ENCODE measurements around the gene ZNF362. TPM values are rescaled to one million over a fixed set of nuclear protein-coding genes. Genes with fewer than 3 reads are reported as not detected.
"Not testable (repeated sequence)": the region's sequence is repeated elsewhere in the genome, so short reads cannot be mapped to it uniquely, and the experiment has no call there.

ZNF362 gene
- total RNA-seq, 1 experiment from 2014 or later, result 11.1 TPM

- H3K4me1 ChIP-seq (ENCODE audit: control insufficient read depth in 1 of 2, insufficient read depth in 2 of 2, low read length in 2 of 2), result no peaks in the 10 kb centered on the region
- intact Hi-C loops (cut with micrococcal nuclease), result no loop called here
- no peak overlapping the region for H3K4me2 ChIP-seq (ENCODE audit: low read length)
- H2AFZ ChIP-seq (ENCODE audit: low read depth, low read length, poor library complexity, severe bottlenecking), result no peak overlapping the region
- no peaks in the 10 kb centered on the region for H3K27me3 ChIP-seq (ENCODE audit: insufficient read depth, low read length)
- no peaks in the 10 kb centered on the region for H3K36me3 ChIP-seq (ENCODE audit: control insufficient read depth in 1 of 2, insufficient read depth in 2 of 2, low read length in 2 of 2)
- no peak overlapping the region for H3K4me3 ChIP-seq (replicated peaks in 1 of 2; ENCODE audit: low read depth in 1 of 2, low read length in 2 of 2)
- no peaks in the 10 kb centered on the region for H3K9me2 ChIP-seq (ENCODE audit: insufficient read depth)
- ChIA-PET POLR2A (interaction anchor here (0.6 kb wide), 1 partner anchor 207 kb away, joined by 3 read pairs; no protein-coding TSS in a partner anchor), CTCF (no interaction called here), RAD21 (ENCODE audit: low non-redundant PET in 1 of 2, low total read pairs in 2 of 2, uncharacterized antibody in 2 of 2, unreplicated experiment in 2 of 2) (no interaction called here)
- TF ChIP-seq SP1 (IDR thresholded peaks at IDR 0.05; ENCODE audit: low read depth) (no peak), POLR2A (IDR thresholded peaks at IDR 0.05; ENCODE audit: borderline replicate concordance, extremely low read depth, insufficient read depth, insufficient read length) (no peak)
- H3K79me2 ChIP-seq (ENCODE audit: insufficient read depth, low read length), result no peaks in the 10 kb centered on the region
- H4K20me1 ChIP-seq (ENCODE audit: insufficient read depth), result no peaks in the 10 kb centered on the region
- ATAC-seq, result no peak
- H3K9ac ChIP-seq (ENCODE audit: low read length), result no peak overlapping the region
- BruUV-seq (replicated peaks), result no TSS peak
- no peak for DNase-seq (ENCODE audit: low read depth, low spot score)
- no peak overlapping the region for H3K27ac ChIP-seq (ENCODE audit: low read depth, low read length)
- no peaks in the 10 kb centered on the region for H3K9me3 ChIP-seq (ENCODE audit: control insufficient read depth in 1 of 2, insufficient read depth in 1 of 2, low read depth in 1 of 2, low read length in 2 of 2)
These were observed 51.2 kb downstream of the ZNF362 start for GRCh38 chr1:33307494-33307864.

GRCh38 chr1:33309351-33309750 lies 53.1 kb downstream of the ZNF362 start:
- intact Hi-C loops (cut with micrococcal nuclease); H2AFZ ChIP-seq (ENCODE audit: low read depth, low read length, poor library complexity, severe bottlenecking); H3K27ac ChIP-seq (ENCODE audit: low read depth, low read length); RAD21 ChIA-PET (ENCODE audit: low non-redundant PET in 1 of 2, low total read pairs in 2 of 2, uncharacterized antibody in 2 of 2, unreplicated experiment in 2 of 2); H3K4me2 ChIP-seq (ENCODE audit: low read length); H3K79me2 ChIP-seq (ENCODE audit: insufficient read depth, low read length); POLR2A ChIA-PET; BruUV-seq (replicated peaks); H3K9ac ChIP-seq (ENCODE audit: low read length); H4K20me1 ChIP-seq (ENCODE audit: insufficient read depth); H3K4me1 ChIP-seq (ENCODE audit: control insufficient read depth in 1 of 2, insufficient read depth in 2 of 2, low read length in 2 of 2); H3K27me3 ChIP-seq (ENCODE audit: insufficient read depth, low read length); ATAC-seq; H3K4me3 ChIP-seq (replicated peaks in 1 of 2; ENCODE audit: low read depth in 1 of 2, low read length in 2 of 2); H3K9me3 ChIP-seq (ENCODE audit: control insufficient read depth in 1 of 2, insufficient read depth in 1 of 2, low read depth in 1 of 2, low read length in 2 of 2); H3K9me2 ChIP-seq (ENCODE audit: insufficient read depth); DNase-seq (ENCODE audit: low read depth, low spot score); H3K36me3 ChIP-seq (ENCODE audit: control insufficient read depth in 1 of 2, insufficient read depth in 2 of 2, low read length in 2 of 2); CTCF ChIA-PET: not testable (repeated sequence)

- intact Hi-C loops (cut with micrococcal nuclease), result no loop called here
- Histone ChIP-seq H2AFZ (ENCODE audit: low read depth, low read length, poor library complexity, severe bottlenecking) (no peak overlapping the region), H3K36me3 (ENCODE audit: control insufficient read depth in 1 of 2, insufficient read depth in 2 of 2, low read length in 2 of 2) (no peaks in the 10 kb centered on the region), H3K9me3 (ENCODE audit: control insufficient read depth in 1 of 2, insufficient read depth in 1 of 2, low read depth in 1 of 2, low read length in 2 of 2) (no peaks in the 10 kb centered on the region), H4K20me1 (ENCODE audit: insufficient read depth) (no peaks in the 10 kb centered on the region), H3K4me3 (replicated peaks in 1 of 2; ENCODE audit: low read depth in 1 of 2, low read length in 2 of 2) (no peak overlapping the region), H3K9me2 (ENCODE audit: insufficient read depth) (no peaks in the 10 kb centered on the region), H3K4me2 (ENCODE audit: low read length) (no peak overlapping the region), H3K27ac (ENCODE audit: low read depth, low read length) (no peak overlapping the region), H3K4me1 (ENCODE audit: control insufficient read depth in 1 of 2, insufficient read depth in 2 of 2, low read length in 2 of 2) (no peaks in the 10 kb centered on the region), H3K9ac (ENCODE audit: low read length) (no peak overlapping the region), H3K79me2 (ENCODE audit: insufficient read depth, low read length) (no peaks in the 10 kb centered on the region), H3K27me3 (ENCODE audit: insufficient read depth, low read length) (no peaks in the 10 kb centered on the region)
- no TSS peak for BruUV-seq (replicated peaks)
- ChIA-PET POLR2A (no interaction called here), RAD21 (ENCODE audit: low non-redundant PET in 1 of 2, low total read pairs in 2 of 2, uncharacterized antibody in 2 of 2, unreplicated experiment in 2 of 2) (no interaction called here), CTCF (no interaction called here)
- no peak for ATAC-seq
- no peak for DNase-seq (ENCODE audit: low read depth, low spot score)
- no peak for TF ChIP-seq POLR2A (IDR thresholded peaks at IDR 0.05; ENCODE audit: borderline replicate concordance, extremely low read depth, insufficient read depth, insufficient read length)
- TF ChIP-seq EZH2 (IDR thresholded peaks at IDR 0.05), result no peak
- no peak for TF ChIP-seq SIN3A (IDR thresholded peaks at IDR 0.05; ENCODE audit: low read depth)
- TF ChIP-seq CEBPB (IDR thresholded peaks at IDR 0.05; ENCODE audit: low read depth), result no peak
- no peak for TF ChIP-seq CBX3 (IDR thresholded peaks at IDR 0.05; ENCODE audit: low read depth)
- TF ChIP-seq SP1 (IDR thresholded peaks at IDR 0.05; ENCODE audit: low read depth), result no peak
- TF ChIP-seq YY1 (IDR thresholded peaks at IDR 0.05; ENCODE audit: extremely low read depth, insufficient replicate concordance, low read depth, low read length), result no peak
- no peak for TF ChIP-seq CTCF (IDR thresholded peaks at IDR 0.05 in 2 of 3, conservative IDR thresholded peaks at IDR 0.05 in 1 of 3; ENCODE audit: borderline replicate concordance in 1 of 3, insufficient read depth in 1 of 3, low read depth in 2 of 3, low read length in 2 of 3)
- no peak for TF ChIP-seq RAD21 (IDR thresholded peaks at IDR 0.05; ENCODE audit: low read depth)
- TF ChIP-seq EZH2phosphoT487 (IDR thresholded peaks at IDR 0.05; ENCODE audit: borderline replicate concordance), result no peak
- TF ChIP-seq ZNF274 (IDR thresholded peaks at IDR 0.05; ENCODE audit: low read depth, low read length), result no peak
- TF ChIP-seq ATF3 (IDR thresholded peaks at IDR 0.05), result no peak
- no peak for TF ChIP-seq MAX (IDR thresholded peaks at IDR 0.05)
- no peak for TF ChIP-seq FOSL1 (IDR thresholded peaks at IDR 0.05; ENCODE audit: low read depth)
These were observed 54.4 kb downstream of the ZNF362 start for GRCh38 chr1:33310702-33311101.

Measured in HCT116 (cell line).